PC-3 (cell line): Measurements from ENCODE around the gene TMEM63B.

ENCODE experiments used
- CTCF ChIP-seq: fragments of 300-600 bp; sonication (generic); conservative IDR thresholded peaks from 2 replicates; pipeline ENCODE4 v1.5.1; 2017; ENCODE audit warnings: antibody characterized with exemption, low read depth, mild to moderate bottlenecking, low read length
- EZH2 ChIP-seq: fragments of 300-600 bp; sonication (generic); IDR thresholded peaks from one replicate; pipeline ENCODE4 v1.6.1; 2017; ENCODE audit warnings: antibody characterized with exemption, mild to moderate bottlenecking, low read length; ENCODE audit not compliant: unreplicated experiment

- TF ChIP-seq CTCF (no peak), EZH2 (no peak)
These were observed 65.2 kb downstream of the TMEM63B start for GRCh38 chr6:44192428-44193041.
